WERI-Rb-1 (cell line): ENCODE measurements around the gene FAM240B.

Experiments used
- DNase-seq: peaks from one replicate; pipeline ENCODE4 v3.0.0-alpha.2; 2020
- H3K27ac ChIP-seq: fragments of 250-450 bp; sonication (Bioruptor Pico); 2 replicates; pipeline ENCODE4 v1.5.1; 2020; ENCODE audit warnings: mild to moderate bottlenecking, moderate library complexity
- H3K27me3 ChIP-seq: fragments of 250-450 bp; sonication (Bioruptor Pico); 2 replicates; pipeline ENCODE4 v1.5.1; 2021; ENCODE audit warnings: mild to moderate bottlenecking, low read depth, moderate library complexity; ENCODE audit not compliant: insufficient read depth, severe bottlenecking
- H3K36me3 ChIP-seq: fragments of 250-450 bp; sonication (Bioruptor Pico); 2 replicates; pipeline ENCODE4 v1.5.1; 2020; ENCODE audit warnings: mild to moderate bottlenecking, moderate library complexity
- H3K4me3 ChIP-seq: 2 replicates; pipeline ENCODE4 v1.5.1; 2011; ENCODE audit warnings: low read depth, mild to moderate bottlenecking, control low read depth, low read length
- H3K9me3 ChIP-seq: fragments of 250-450 bp; sonication (Bioruptor Pico); 2 replicates; pipeline ENCODE4 v1.5.1; 2021; ENCODE audit warnings: mild to moderate bottlenecking, moderate library complexity; ENCODE audit not compliant: severe bottlenecking
- TF ChIP-seq, protein P1 (sequence below): IDR thresholded peaks from 2 replicates; pipeline ENCODE4 v1.5.1; 2011; ENCODE audit warnings: low read depth, mild to moderate bottlenecking, control low read depth, inconsistent platforms, low read length

Gene FAM240B

DNA sequence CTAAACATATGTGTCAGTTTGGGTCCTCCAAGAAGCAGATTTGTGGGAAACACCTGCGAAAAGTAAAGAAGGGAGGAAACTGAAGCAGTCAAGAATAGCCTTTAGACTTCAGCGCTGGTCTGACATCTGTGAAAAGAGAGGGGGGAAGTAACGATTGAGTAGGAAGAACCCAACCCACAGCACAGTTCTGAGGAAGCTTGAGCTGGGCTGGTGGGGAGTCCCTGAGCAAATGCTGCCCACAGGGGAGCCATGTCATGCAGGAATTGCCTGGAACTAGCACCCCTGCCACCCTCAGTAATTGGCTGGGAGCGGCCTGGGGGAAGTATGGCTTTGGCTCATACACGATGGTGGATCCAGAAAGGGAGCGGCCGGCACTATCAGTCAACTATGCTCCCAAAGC, 20.6 kb downstream of the FAM240B start:
- no peak for DNase-seq
- Histone ChIP-seq H3K4me3 (no peak overlapping the region), H3K9me3 (no peaks in the 10 kb centered on the region), H3K36me3 (no peaks in the 10 kb centered on the region), H3K27ac (no peak overlapping the region), H3K27me3 (no peaks in the 10 kb centered on the region)
- TF ChIP-seq, protein P1, sequence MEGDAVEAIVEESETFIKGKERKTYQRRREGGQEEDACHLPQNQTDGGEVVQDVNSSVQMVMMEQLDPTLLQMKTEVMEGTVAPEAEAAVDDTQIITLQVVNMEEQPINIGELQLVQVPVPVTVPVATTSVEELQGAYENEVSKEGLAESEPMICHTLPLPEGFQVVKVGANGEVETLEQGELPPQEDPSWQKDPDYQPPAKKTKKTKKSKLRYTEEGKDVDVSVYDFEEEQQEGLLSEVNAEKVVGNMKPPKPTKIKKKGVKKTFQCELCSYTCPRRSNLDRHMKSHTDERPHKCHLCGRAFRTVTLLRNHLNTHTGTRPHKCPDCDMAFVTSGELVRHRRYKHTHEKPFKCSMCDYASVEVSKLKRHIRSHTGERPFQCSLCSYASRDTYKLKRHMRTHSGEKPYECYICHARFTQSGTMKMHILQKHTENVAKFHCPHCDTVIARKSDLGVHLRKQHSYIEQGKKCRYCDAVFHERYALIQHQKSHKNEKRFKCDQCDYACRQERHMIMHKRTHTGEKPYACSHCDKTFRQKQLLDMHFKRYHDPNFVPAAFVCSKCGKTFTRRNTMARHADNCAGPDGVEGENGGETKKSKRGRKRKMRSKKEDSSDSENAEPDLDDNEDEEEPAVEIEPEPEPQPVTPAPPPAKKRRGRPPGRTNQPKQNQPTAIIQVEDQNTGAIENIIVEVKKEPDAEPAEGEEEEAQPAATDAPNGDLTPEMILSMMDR = no peak

- Histone ChIP-seq H3K27ac (no peak overlapping the region), H3K4me3 (no peak overlapping the region), H3K9me3 (no peaks in the 10 kb centered on the region), H3K27me3 (no peaks in the 10 kb centered on the region), H3K36me3 (no peaks in the 10 kb centered on the region)
- TF ChIP-seq, protein P1 = no peak
- no peak for DNase-seq
Observed at GRCh38 chr9:38697776-38698300, 22.1 kb downstream of the FAM240B start.

DNA sequence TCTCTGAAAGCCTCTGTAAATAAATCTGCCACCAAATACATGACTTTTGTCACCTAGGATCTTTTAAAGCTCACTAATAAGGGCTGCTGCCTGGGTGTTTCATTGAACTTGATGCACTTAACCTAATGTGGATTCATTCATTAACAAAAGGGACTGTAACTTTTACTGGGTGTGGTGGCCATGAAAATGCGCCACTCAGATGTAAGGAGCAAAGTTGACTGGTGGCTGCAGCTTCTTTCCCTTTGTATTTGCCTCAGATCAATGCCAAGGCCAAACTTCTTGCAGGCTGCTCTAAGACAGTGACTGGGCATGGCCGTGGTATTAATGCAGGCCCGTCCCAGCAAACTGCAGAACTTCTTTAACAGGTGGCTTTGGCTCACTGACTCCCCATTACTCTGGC, 22.9 kb downstream of the FAM240B start:
- H3K4me3 ChIP-seq = no peak overlapping the region
- no peak for DNase-seq
- no peaks in the 10 kb centered on the region for H3K36me3 ChIP-seq
- H3K27ac ChIP-seq = no peak overlapping the region
- no peaks in the 10 kb centered on the region for H3K27me3 ChIP-seq
- TF ChIP-seq, protein P1 = no peak
- H3K9me3 ChIP-seq = no peaks in the 10 kb centered on the region

GRCh38 chr9:38694676-38695075, 25.3 kb downstream of the FAM240B start:
- Histone ChIP-seq H3K27ac (no peak overlapping the region), H3K9me3 (no peaks in the 10 kb centered on the region), H3K4me3 (no peak overlapping the region), H3K27me3 (no peaks in the 10 kb centered on the region), H3K36me3 (no peaks in the 10 kb centered on the region)
- TF ChIP-seq, protein P1 = no peak
- no peak for DNase-seq

GRCh38 chr9:38692707-38693106, 27.2 kb downstream of the FAM240B start:
- DNase-seq = no peak
- no peaks in the 10 kb centered on the region for H3K36me3 ChIP-seq
- no peaks in the 10 kb centered on the region for H3K9me3 ChIP-seq
- no peaks in the 10 kb centered on the region for H3K27me3 ChIP-seq
- H3K4me3 ChIP-seq = no peak overlapping the region
- no peak overlapping the region for H3K27ac ChIP-seq
- TF ChIP-seq, protein P1 = no peak

- TF ChIP-seq, protein P1 = no peak
- H3K27me3 ChIP-seq = no peaks in the 10 kb centered on the region
- H3K4me3 ChIP-seq = no peak overlapping the region
- H3K9me3 ChIP-seq = no peaks in the 10 kb centered on the region
- no peak for DNase-seq
- no peak overlapping the region for H3K27ac ChIP-seq
- no peaks in the 10 kb centered on the region for H3K36me3 ChIP-seq
Observed at GRCh38 chr9:38690574-38690973, 29.4 kb downstream of the FAM240B start.
